ENCODE results near the gene UNC5C.

Gene UNC5C

DNA sequence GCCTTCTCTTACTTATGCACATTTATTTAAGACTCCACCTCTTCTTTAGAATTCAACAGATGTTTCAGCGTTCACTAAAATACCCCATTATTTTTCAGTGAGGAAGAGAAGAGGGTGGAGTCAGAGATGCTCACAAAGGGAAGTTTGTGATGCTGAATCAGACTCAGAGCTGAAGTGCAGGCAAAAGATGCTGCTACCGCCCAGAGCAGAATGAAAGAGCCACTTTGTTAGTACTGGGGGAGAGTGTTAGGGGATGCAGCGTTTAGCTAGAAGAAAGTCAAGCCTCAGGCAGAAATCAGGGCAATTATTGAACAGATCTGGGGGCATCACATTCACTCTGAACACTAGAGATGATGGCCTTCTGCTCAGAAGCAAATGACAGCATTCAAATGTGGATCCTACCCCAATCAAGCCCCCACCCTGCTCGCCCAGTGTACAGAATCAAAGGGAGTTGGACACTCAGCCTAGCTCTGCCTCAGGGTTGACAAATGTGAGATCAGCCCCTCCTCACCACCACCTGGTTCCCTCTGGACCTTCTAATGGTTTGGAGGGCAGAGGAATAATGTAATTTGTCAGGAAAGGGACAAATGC is 138.3 kb downstream of the UNC5C start:
- Histone ChIP-seq H3K27me3 (no peaks in the 10 kb centered on the region), H3K27ac (no peak overlapping the region), H3K9me3 (no peaks in the 10 kb centered on the region), H3K4me1 (ENCODE audit: control insufficient read depth in 1 of 2, insufficient read depth in 1 of 2, low read depth in 1 of 2, low read length in 1 of 2) (no peaks in the 10 kb centered on the region), H3K4me3 (ENCODE audit: low read depth in 1 of 2, low read length in 1 of 2) (no peak overlapping the region), H3K36me3 (no peaks in the 10 kb centered on the region)
- TF ChIP-seq, protein P1, sequence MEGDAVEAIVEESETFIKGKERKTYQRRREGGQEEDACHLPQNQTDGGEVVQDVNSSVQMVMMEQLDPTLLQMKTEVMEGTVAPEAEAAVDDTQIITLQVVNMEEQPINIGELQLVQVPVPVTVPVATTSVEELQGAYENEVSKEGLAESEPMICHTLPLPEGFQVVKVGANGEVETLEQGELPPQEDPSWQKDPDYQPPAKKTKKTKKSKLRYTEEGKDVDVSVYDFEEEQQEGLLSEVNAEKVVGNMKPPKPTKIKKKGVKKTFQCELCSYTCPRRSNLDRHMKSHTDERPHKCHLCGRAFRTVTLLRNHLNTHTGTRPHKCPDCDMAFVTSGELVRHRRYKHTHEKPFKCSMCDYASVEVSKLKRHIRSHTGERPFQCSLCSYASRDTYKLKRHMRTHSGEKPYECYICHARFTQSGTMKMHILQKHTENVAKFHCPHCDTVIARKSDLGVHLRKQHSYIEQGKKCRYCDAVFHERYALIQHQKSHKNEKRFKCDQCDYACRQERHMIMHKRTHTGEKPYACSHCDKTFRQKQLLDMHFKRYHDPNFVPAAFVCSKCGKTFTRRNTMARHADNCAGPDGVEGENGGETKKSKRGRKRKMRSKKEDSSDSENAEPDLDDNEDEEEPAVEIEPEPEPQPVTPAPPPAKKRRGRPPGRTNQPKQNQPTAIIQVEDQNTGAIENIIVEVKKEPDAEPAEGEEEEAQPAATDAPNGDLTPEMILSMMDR (IDR thresholded peaks at IDR 0.05) = no peak

GRCh38 chr4:95409750-95410149 is 139.0 kb downstream of the UNC5C start:
- no peaks in the 10 kb centered on the region for H3K9me3 ChIP-seq
- no peak overlapping the region for H3K27ac ChIP-seq
- no peaks in the 10 kb centered on the region for H3K36me3 ChIP-seq
- H3K27me3 ChIP-seq = no peaks in the 10 kb centered on the region
- TF ChIP-seq, protein P1 (IDR thresholded peaks at IDR 0.05) = no peak
- no peaks in the 10 kb centered on the region for H3K4me1 ChIP-seq (ENCODE audit: control insufficient read depth in 1 of 2, insufficient read depth in 1 of 2, low read depth in 1 of 2, low read length in 1 of 2)
- H3K4me3 ChIP-seq (ENCODE audit: low read depth in 1 of 2, low read length in 1 of 2) = no peak overlapping the region

DNA sequence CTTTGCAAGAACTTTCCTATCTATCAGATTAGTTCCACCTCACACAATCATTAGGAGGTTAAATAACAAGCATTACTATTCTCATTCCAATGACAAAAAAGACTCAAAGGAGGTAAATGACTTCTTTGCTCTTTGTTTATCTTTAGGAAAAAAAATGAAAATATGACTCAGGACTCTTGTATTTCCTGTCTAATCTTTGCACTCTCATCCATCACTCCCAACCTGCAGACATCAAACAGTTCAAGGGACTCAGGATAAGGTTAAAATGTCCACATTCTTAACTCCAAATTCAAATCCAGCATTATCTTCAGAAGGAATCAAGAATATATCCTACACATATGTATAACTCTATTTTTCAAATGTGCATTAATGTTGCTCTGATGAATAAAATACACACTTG is 139.6 kb downstream of the UNC5C start:
- TF ChIP-seq, protein P1 (IDR thresholded peaks at IDR 0.05) = no peak
- Histone ChIP-seq H3K27me3 (no peaks in the 10 kb centered on the region), H3K9me3 (no peaks in the 10 kb centered on the region), H3K4me1 (ENCODE audit: control insufficient read depth in 1 of 2, insufficient read depth in 1 of 2, low read depth in 1 of 2, low read length in 1 of 2) (no peaks in the 10 kb centered on the region), H3K27ac (no peak overlapping the region), H3K4me3 (ENCODE audit: low read depth in 1 of 2, low read length in 1 of 2) (no peak overlapping the region), H3K36me3 (no peaks in the 10 kb centered on the region)

DNA sequence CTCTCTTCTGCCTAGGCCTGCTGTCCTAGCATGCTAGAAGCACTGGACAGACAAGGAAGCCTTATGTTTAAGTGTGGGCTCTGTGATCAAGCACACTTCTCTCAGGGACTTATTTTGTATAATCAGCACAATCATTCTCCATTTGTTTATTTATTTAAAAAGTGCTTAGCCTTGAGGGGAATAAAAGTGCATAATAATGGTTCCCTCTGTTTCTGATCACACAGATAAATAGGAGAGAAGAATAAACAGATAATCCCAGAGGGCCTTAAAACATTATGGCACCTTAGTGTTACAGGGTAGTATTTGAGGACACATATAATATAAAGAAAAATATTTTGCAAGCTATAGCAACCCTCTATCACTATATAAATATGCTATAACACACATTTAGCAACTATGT is 146.5 kb downstream of the UNC5C start:
- TF ChIP-seq, protein P1 (IDR thresholded peaks at IDR 0.05) = no peak
- Histone ChIP-seq H3K27ac (no peak overlapping the region), H3K4me1 (ENCODE audit: control insufficient read depth in 1 of 2, insufficient read depth in 1 of 2, low read depth in 1 of 2, low read length in 1 of 2) (no peaks in the 10 kb centered on the region), H3K4me3 (ENCODE audit: low read depth in 1 of 2, low read length in 1 of 2) (no peak overlapping the region), H3K27me3 (no peaks in the 10 kb centered on the region), H3K36me3 (no peaks in the 10 kb centered on the region), H3K9me3 (no peaks in the 10 kb centered on the region)

DNA sequence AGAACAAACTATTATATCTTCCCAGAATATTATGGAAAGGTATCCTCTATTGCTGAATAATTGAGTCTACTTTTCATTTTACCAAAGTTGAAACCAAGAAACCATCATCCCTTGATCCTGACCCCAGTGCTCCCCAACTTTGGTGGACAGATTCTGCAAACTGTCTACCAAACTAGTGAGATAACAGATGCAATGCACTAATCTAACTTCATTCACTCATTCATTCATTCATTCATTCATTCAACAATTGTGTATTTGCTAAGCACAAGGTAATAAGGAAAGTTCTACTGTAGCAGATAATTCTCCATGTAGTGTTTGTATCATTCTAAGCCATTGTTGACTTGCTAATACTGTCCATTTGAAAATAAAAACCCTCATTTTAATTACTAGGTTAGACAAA is 150.6 kb downstream of the UNC5C start:
- TF ChIP-seq, protein P1 (IDR thresholded peaks at IDR 0.05) = no peak
- no peaks in the 10 kb centered on the region for H3K27me3 ChIP-seq
- no peak overlapping the region for H3K4me3 ChIP-seq (ENCODE audit: low read depth in 1 of 2, low read length in 1 of 2)
- H3K9me3 ChIP-seq = no peaks in the 10 kb centered on the region
- H3K4me1 ChIP-seq (ENCODE audit: control insufficient read depth in 1 of 2, insufficient read depth in 1 of 2, low read depth in 1 of 2, low read length in 1 of 2) = no peaks in the 10 kb centered on the region
- H3K27ac ChIP-seq = no peak overlapping the region
- H3K36me3 ChIP-seq = no peaks in the 10 kb centered on the region
